HepG2 (cell line): Measurements from ENCODE around the gene MRGPRX4.

ENCODE experiments used
- NFE2 ChIP-seq: sonication (generic); formaldehyde crosslinking; IDR thresholded peaks from 2 replicates; pipeline ENCODE4 v1.4.0; 2020; ENCODE audit warnings: missing genetic modification reagents
- ZNF256 ChIP-seq: sonication (generic); formaldehyde crosslinking; conservative IDR thresholded peaks from 2 replicates; pipeline ENCODE4 v1.4.0; 2020; ENCODE audit warnings: missing genetic modification reagents

DNA sequence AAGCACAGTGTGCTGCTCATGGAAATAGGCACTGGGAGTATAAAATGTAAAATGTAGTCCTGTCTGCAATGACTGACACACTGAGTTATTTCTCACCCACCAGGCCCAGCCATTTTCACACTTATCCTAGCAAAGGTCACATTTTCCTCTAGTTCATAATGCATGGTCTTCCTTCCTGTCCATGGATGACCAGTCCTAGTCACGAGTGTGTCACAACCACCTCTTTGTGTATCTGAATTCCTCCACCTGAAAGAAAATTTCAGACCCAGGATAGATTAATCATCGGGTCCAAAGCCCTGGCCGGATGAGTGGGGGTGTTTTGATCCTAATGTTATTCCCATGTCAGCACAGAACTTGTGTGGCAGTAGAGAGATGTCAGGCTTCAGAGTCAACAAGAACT lies at the start of gene MRGPRX4:
- no peak for TF ChIP-seq NFE2 (CRISPR knock-in tag)
- TF ChIP-seq ZNF256 (CRISPR knock-in tag) = no peak
